HL-60/S4 (cell line): ENCODE results near the gene CTNND2.
"Not testable (repeated sequence)": the region's sequence is repeated elsewhere in the genome, so short reads cannot be mapped to it uniquely, and the experiment has no call there.

Source experiments
- in situ Hi-C: fragments of 300-500 bp; cut with MboI; formaldehyde crosslinking; loops from 2 replicates; pipeline ENCODE4 v1.14.3; 2022; ENCODE audit warnings: low sequenced_read_pairs

CTNND2 gene

DNA sequence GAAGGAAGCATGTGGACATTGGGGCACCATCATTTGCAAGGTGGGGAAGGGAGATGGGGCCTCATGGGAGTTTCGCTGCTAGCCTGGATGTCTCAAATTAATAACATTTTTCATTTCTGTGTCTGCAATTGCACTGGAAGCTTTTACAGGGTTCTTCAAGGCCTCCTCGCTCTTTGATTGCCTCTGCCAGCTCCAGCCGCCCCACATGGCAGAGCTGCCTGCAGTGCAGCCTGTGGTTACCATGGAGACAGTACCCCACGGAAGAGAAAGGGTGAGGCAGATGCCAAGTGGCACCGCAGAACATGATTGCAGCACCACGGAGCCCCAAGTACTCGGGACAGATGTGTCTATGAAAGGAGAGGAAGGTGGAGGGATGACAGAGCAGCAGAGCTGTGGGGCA, 25.4 kb downstream of the CTNND2 start:
- in situ Hi-C loops: no loop called here

DNA sequence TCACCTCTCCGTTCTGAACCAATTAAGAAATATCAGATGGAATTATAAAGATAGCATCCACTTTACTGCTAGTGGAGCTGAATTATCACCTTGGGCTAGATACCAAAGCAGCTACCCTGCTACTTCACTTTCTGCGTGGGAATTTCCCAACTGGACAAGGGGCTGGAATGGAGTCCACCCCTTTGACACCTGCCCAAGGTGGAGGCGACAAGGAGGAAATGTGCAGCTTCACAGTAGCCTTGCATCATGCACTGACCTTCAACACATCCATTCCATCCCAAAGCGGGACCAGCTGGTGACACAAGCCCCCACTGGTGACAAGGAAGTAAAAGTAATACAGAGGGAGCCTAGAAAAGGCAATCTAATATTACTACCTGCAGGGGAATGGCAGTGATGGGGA, 30.7 kb downstream of the CTNND2 start:
- in situ Hi-C loops: no loop called here

DNA sequence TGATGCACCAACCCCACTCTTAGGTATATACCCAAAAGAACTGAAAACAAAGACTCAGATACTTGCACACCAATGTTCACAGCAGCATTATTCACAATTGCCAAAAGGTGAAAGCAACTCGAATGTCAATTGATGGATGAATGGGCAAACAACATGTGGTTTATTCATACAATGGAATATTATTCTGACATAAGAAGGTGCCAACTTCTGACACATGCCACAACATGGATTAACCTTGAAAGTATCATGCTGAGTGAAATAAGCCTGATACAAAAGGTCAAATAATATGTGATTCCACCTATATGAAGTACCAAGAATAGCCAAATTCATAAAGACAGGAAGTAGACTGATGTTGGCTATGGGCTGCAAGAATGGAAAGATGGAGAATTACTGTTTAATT, 35.0 kb downstream of the CTNND2 start:
- in situ Hi-C loops: no loop called here

GRCh38 chr5:11863911-11864310, 40.3 kb downstream of the CTNND2 start:
- in situ Hi-C loops: no loop called here

- in situ Hi-C loops: no loop called here
Observed at GRCh38 chr5:11857391-11857790, 46.9 kb downstream of the CTNND2 start.

GRCh38 chr5:11854936-11855335, 49.3 kb downstream of the CTNND2 start:
- in situ Hi-C loops: no loop called here

GRCh38 chr5:11853796-11854195, 50.5 kb downstream of the CTNND2 start:
- in situ Hi-C loops: no loop called here

DNA sequence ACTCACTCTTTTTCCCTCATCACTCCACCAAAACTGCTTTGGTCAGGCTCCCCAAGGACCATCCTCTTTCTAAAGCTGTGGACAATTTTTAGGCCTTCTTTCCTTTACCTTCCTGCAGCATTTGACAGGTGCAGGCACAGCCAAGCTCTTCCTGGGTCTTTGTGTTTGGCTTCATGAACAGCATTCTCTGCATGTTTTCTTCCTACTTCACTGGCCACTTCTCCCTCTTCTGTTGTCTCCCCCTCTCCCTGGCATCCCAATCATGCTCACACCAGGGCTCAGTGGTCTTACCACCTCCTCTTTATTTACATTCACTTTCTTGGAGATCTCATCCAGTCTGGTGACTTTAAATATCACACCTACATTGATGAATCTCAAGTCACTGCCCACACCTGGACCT, 51.1 kb downstream of the CTNND2 start:
- in situ Hi-C loops: no loop called here

GRCh38 chr5:11852717-11853087, 51.5 kb downstream of the CTNND2 start:
- in situ Hi-C loops: no loop called here

DNA sequence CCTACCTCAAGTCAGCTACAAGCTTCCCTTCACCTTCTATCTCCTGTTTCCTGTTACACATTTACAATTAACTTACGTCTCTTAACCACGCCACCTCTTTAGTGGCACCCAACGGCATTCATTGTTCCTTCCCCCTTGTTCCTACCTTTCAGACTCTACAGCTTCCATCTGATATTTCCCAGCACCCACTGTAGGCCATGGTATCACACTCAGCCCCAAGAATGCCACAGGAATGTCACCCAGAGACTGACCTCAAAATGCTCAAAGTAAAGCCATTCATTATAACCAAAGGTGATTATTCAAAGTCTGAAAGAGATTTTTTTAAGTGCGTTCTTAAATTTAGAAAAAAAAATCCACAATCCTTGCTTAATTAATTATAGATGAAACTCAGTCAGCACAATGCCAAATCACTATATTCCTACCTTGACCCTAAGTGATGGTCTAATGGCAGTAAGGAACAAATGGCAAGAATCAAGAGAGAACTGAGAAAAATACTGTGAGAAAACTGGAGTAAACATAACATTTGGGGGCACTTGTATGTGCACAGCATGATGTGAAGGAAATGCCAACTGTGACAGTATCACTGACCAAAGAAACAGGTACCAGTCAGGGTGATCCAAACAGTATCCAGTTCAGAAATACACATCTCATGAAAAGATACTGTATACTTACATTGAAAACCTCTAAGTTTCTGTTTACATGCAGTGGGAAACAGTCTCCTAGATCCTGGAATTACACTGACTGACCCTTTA, 52.1 kb downstream of the CTNND2 start:
- in situ Hi-C loops: no loop called here

- in situ Hi-C loops: no loop called here
Observed at GRCh38 chr5:11851416-11851815, 52.8 kb downstream of the CTNND2 start.

GRCh38 chr5:11828566-11828965, 75.7 kb downstream of the CTNND2 start:
- in situ Hi-C loops: not testable (repeated sequence)

DNA sequence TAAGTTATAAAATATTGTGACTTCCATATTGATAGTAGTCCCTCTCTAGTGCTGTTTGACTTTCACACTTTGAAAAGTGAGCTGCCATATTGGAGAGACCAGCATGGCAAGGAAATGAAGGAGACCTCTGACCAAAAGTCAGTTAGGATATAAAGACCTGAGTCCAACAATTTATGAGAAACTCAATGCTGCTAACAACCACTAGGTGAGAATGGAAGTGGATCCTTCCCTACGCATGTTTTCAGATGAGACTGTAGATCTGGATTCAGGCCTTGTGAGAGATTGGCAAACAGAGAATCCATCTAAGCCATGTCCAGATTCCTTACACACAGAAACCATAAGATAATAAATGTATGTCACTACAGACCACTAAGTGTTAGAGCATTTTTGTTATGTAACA, 81.6 kb downstream of the CTNND2 start:
- in situ Hi-C loops: no loop called here

DNA sequence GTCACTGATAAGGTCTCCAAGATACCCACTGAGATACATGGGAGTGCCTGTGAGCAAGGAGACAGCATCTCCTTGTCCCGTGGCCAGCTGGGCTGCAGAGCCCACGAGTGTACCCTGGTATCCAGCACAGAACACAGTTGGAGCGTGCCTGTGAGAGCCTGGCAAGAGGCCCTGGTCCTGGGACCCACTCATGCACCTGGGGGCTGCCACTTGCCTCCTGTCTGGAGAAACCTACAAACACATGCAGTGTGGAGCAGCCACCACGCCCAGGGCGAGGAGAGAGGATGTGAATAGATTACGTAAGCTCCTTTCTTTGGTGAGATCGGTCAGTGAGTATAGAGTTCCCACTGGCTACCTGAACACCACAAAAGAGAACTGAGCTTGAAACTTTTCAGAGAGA, 88.3 kb downstream of the CTNND2 start:
- in situ Hi-C loops: no loop called here

- in situ Hi-C loops: no loop called here
Observed at GRCh38 chr5:11815481-11815880, 88.8 kb downstream of the CTNND2 start.

DNA sequence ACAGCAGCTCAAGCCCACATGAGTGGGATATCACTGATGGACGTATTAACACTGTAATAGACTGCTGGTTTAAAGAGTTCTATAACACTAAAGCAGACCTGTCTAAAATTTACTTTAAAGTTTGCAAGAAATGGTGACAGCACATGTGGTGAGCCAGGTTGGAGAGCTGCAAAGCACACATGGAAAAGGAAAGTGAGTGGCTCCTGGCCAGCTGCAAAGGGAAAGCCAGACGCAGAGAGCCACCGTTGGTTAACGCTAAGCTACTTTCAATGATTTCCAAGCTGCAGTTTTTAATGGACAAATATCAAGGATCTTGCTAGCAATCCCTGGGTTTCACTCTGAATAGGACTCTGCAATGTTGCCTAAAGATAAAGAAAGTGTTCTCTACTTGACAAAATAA, 89.9 kb downstream of the CTNND2 start:
- in situ Hi-C loops: no loop called here

- in situ Hi-C loops: no loop called here
Observed at GRCh38 chr5:11809407-11809806, 94.8 kb downstream of the CTNND2 start.

DNA sequence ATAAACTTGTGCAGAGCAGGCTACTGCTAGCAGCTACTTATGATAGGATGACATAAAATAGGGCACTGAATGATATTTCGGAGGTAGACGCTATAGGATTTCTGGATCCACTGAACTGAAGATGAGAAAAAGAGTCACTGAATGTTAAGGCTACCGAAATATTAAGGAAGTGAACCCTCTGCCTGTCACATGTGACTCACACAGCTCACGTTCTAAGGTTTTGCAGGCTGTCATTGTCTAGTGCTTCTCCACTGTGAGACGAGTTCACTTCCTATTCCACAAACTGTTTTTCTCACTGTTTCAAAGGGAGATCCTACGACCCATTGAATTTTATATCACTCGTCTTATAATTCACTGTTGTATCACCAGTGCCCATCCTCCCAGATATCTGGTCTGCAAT, 100.8 kb downstream of the CTNND2 start:
- in situ Hi-C loops: no loop called here

DNA sequence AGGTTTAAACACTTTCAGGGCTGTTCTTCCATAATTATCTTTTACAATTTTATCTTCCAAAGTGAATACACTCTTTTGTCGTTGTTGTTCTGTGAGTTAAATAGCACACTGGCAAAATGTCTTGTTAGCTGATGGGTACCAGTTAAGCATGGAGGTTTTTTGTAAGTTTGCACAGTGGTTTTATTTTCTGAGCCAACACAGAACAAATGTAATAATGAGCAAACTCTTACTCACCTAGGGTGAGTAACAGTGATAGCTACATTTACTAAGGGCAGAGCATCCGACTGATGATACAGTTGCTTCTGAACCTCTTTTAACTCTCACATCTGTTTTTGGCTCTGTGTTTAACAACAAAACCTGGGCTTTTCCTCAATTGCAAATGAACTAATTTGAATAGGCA, 103.2 kb downstream of the CTNND2 start:
- in situ Hi-C loops: no loop called here

- in situ Hi-C loops: no loop called here
Observed at GRCh38 chr5:11797132-11797531, 107.1 kb downstream of the CTNND2 start.

GRCh38 chr5:11793396-11793795, 110.8 kb downstream of the CTNND2 start:
- in situ Hi-C loops: no loop called here

GRCh38 chr5:11792621-11793020, 111.6 kb downstream of the CTNND2 start:
- in situ Hi-C loops: no loop called here

DNA sequence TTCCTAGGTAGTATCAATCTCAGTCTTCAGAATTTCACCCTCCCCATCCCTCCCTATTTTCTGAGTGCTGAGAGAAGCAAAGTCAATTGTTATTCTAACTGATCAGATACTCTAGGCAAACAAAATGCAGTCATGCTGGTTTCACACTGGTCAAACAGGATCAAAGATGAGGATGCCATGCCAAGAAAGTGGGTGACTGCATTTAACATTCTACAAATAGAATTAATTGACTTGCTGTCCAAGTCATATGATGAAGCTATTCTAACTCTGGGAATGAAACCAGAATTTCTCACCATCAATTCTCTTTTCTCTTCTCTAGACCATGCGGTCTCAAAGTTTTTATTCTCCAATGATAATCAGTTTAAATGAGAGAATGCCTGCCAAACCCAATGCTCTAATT, 112.5 kb downstream of the CTNND2 start:
- in situ Hi-C loops: no loop called here
